ENCODE measurements around the gene DNHD1. TPM values are rescaled to one million over a fixed set of nuclear protein-coding genes. Genes with fewer than 3 reads are reported as not detected.
A peak's percentile ranks its signal among the peaks of the same experiment; 100 is the strongest.

DNHD1 gene
- total RNA-seq, 6 experiments from 2014 or later: 1.9 to 10.3 (median 6.1) TPM

DNA sequence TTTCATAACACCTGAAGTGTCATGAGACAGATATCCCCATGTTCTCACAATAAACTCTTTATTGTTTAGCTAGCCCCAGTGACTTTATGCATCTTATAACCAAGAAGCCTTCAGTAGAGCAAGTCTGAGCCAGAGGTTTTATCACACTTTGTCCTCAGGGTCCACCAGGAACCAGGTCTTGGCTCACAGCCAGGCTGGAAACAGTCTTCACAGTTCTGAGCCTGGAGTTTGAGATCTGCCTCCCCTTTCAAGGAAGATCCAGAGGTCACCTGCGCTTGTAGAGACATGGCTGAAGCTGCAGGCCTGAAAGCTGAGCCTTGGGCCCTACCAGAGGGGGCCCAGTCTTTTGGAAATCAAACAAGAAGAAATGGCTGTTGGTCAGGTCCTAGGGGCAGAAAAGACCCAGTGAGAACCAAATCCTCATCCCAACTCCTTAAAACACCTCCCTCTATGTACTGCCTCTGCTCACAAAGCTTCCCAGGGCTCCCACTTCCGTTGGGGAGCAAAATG is 102.9 kb downstream of the DNHD1 start:
- no peak for DNase-seq
- Histone ChIP-seq H3K27ac (no peak overlapping the region), H3K4me1 (peaks cover 0 to 38% (median 14%) of the 10 kb centered on the region in 4 donors), H3K4me3 (no peak overlapping the region), H3K9me3 (no peaks in the 10 kb centered on the region), H3K36me3 (peaks cover 0 to 34% (median 13%) of the 10 kb centered on the region in 4 donors), H3K27me3 (no peaks in the 10 kb centered on the region)
- TF ChIP-seq CTCF (IDR thresholded peaks at IDR 0.05): no peak
- no peak for TF ChIP-seq POLR2A (IDR thresholded peaks at IDR 0.05)
- no peak for ATAC-seq
- WGBS (ENCODE audit: insufficient coverage, low coverage, low lambda C conversion rate, missing lambda C conversion rate): 93% methylated on average over 2 of the region's 2 CpGs
- intact Hi-C loops (cut with DNase I): no loop called here

GRCh38 chr11:6601041-6601461 is 104.0 kb downstream of the DNHD1 start:
- 80% methylated on average over 4 of the region's 13 CpGs for WGBS (ENCODE audit: insufficient coverage, low coverage, low lambda C conversion rate, missing lambda C conversion rate)
- no peak overlapping the region for H3K4me3 ChIP-seq
- H3K4me1 ChIP-seq: peaks cover 0 to 48% (median 19%) of the 10 kb centered on the region in 4 donors
- DNase-seq (no peak), ATAC-seq (no peak)
- H3K9me3 ChIP-seq: no peaks in the 10 kb centered on the region
- TF ChIP-seq POLR2A (IDR thresholded peaks at IDR 0.05) (no peak), CTCF (IDR thresholded peaks at IDR 0.05) (no peak)
- H3K36me3 ChIP-seq: peaks cover 0 to 34% (median 13%) of the 10 kb centered on the region in 4 donors
- intact Hi-C loops (cut with DNase I): no loop called here
- H3K27ac ChIP-seq: no peak overlapping the region
- H3K27me3 ChIP-seq: no peaks in the 10 kb centered on the region

- Histone ChIP-seq H3K27me3 (no peaks in the 10 kb centered on the region), H3K36me3 (peaks cover 0 to 30% (median 13%) of the 10 kb centered on the region in 4 donors), H3K9me3 (no peaks in the 10 kb centered on the region), H3K27ac (peak overlapping the region in 2 of 3 donors; percentile 84 to 91), H3K4me3 (peak overlapping the region; percentile 73 to 89 (median 77)), H3K4me1 (peaks cover 0 to 60% (median 21%) of the 10 kb centered on the region in 4 donors)
- no peak for TF ChIP-seq POLR2A (IDR thresholded peaks at IDR 0.05)
- TF ChIP-seq CTCF (IDR thresholded peaks at IDR 0.05): no peak
- WGBS (ENCODE audit: insufficient coverage, low coverage, low lambda C conversion rate, missing lambda C conversion rate): 44% methylated on average over 7 of the region's 7 CpGs
- intact Hi-C loops (cut with DNase I): no loop called here
- DNase-seq (no peak), ATAC-seq (no peak)
These were observed 105.2 kb downstream of the DNHD1 start for GRCh38 chr11:6602096-6602940.

- Histone ChIP-seq H3K36me3 (peaks cover 0 to 39% (median 13%) of the 10 kb centered on the region in 4 donors), H3K4me3 (peak within 1 kb of the TSS; percentile 73 to 89 (median 77)), H3K4me1 (peaks cover 0 to 58% (median 21%) of the 10 kb centered on the region in 4 donors), H3K27ac (peak within 1 kb of the TSS; percentile 84 to 91 (median 89)), H3K27me3 (no peaks in the 10 kb centered on the region), H3K9me3 (no peaks in the 10 kb centered on the region)
- 0% methylated on average over 22 of the region's 72 CpGs for WGBS (ENCODE audit: insufficient coverage, low coverage, low lambda C conversion rate, missing lambda C conversion rate)
- TF ChIP-seq POLR2A (IDR thresholded peaks at IDR 0.05) (peak; percentile 88), CTCF (IDR thresholded peaks at IDR 0.05) (peak in 2 of 4 donors; percentile 18 to 26)
- ATAC-seq (peak; percentile 79 to 92 (median 92)), DNase-seq (peak; percentile 94 to 95 (median 94))
- intact Hi-C loops (cut with DNase I): no loop called here
These were observed 106.4 kb downstream of the DNHD1 start, which contains the start of the genes ILK and RRP8 for GRCh38 chr11:6603287-6604080. ILK (plus strand) TSS chr11:6603774; CDS start chr11:6604272, 498 bp downstream. RRP8 (minus strand) TSS chr11:6603616; CDS start chr11:6603502, 114 bp downstream.
